HG03108 (cell line): ENCODE measurements around the gene CRB1.
"Not testable (repeated sequence)": the region's sequence is repeated elsewhere in the genome, so short reads cannot be mapped to it uniquely, and the experiment has no call there.

ENCODE experiments used
- ATAC-seq: cut with Tn5 transposase; IDR thresholded peaks from one replicate; pipeline ENCODE4 v1.9.1; 2021; ENCODE audit warnings: moderate library complexity; ENCODE audit not compliant: unreplicated experiment

CRB1 gene

DNA sequence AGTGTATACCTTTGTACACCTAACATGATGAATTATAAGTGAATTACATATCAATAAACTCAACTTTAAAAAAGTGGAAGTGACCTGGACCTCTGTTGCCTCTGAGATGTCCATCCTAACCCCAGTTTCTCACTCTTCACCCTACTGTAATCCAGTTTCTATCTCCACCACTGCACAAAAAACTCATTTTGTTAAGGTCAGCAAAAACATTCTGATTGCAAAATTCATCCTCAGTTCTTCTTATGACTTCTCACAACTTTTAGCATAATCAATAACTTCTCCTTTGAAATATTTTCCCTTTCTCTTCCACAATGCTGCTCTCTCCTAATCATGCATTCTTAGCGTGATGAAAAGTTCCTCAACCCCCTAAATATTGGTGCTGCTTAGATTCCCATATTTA is 129.8 kb downstream of the CRB1 start:
- ATAC-seq = no peak

DNA sequence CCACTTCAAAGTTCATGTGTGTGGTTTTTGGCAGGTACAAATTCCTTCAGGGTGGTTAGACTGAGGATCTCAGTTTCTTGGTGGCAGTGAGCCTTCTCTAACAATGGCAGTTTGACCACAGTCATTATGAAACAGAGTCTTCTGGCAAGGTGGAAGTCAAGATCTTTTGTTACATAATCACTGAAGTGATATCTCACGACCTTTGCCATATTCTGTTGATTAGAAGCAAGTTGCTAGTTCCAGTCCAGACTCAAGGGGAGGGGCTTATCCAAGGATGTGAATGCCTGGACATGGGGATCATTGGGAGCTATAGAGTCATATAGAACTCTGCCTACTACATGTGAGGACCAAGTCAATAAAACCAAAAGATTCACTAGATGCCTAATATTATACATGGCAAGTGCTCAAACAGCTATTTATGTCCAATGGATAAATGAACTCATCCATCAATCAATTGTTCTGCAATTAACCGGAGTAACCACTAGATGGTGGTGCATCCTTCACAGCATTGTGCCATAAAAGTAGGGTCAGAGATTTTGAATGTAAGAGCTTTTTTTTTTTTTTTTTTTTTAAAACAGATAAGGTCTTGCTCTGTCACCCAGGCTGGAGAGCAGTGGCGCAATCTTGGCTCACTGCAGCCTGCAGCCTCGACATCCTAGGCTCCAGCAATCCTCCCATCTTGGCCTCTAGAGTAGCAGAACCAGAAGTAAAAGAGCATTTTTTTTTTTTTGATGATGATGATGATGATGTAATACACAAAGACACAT is 131.9 kb downstream of the CRB1 start:
- peak; percentile 85 for ATAC-seq

DNA sequence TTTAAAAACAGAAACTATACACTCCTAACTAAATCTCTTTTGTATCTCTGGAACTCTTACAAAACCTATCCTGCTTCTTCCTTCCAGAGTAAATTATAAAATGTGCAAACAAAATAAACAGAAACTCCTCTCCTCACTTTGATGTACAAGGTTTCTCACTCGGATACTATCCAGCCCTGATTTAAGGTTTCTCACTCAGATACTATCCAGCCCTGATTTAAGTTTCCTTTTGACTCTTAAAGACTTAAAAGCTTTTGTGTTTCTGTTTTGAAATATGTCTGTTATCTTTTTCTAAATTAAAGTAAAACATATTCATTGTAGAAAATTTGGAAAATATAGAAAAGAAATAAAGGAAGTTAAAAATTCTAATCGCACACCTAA is 132.5 kb downstream of the CRB1 start:
- ATAC-seq = no peak

DNA sequence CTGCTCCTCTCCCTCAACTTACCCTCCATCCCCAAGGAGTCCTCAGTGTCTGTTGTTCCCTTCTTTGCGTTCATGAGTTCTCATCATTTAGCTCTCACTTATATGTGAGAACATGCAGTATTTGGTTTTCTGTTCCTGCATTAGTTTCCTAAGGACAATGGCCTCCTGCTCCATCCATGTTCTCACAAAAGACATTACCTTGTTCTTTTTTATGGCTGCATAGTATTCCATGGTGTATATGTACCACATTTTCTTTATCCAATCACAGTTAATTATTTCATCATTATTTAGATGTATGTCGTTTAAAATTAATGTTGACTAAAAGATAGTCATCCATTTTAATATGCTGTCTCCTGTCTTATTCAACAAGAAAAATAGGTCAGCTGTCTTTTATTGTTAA is 134.1 kb downstream of the CRB1 start:
- no peak for ATAC-seq

DNA sequence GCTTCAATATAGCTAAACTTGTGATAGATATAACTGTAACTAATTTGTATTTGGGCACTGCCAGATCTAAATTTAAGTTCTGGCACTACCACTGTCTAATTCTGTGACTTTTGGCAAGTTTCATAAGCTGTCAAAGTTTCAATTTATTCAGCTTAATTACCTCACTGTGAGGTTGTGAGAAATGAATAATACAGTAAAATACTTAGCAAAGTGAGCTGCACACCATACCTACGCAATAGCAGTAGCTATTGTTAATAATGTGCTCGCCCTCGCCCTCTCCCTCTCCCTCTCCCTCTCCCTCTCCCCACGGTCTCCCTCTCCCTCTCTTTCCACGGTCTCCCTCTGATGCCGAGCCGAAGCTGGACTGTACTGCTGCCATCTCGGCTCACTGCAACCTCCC is 136.7 kb downstream of the CRB1 start:
- not testable (repeated sequence) for ATAC-seq

DNA sequence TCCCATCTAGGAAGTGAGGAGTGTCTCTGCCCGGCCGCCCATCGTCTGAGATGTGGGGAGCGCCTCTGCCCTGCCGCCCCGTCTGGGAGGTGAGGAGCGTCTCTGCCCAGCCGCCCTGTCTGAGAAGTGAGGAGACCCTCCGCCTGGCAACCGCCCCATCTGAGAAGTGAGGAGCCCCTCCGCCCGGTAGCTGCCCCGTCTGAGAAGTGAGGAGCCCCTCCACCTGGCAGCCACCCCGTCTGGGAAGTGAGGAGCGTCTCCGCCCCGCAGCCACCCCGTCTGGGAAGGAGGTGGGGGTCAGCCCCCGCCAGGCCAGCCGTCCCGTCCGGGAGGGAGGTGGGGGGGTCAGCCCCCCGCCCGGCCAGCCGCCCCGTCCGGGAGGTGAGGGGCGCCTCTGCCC is 137.6 kb downstream of the CRB1 start:
- not testable (repeated sequence) for ATAC-seq

DNA sequence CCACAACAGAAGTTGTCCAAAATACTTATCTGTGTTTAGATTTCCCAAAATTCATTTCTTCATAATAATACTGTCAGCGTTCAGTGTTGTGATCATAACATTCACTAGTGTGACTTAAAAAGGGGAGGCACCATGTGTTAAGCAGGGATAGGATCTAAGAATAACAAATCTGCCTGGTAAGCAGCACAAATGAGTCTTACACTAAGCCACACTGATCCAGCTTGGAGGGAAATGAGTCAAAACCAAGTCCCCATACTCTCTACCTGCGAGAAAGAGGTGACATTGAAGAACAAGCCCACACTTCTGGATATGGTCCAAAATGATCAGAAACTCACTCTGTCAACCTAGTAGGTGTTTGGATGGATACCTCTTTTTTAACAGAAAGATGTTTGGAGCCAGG is 145.5 kb downstream of the CRB1 start:
- ATAC-seq = no peak

DNA sequence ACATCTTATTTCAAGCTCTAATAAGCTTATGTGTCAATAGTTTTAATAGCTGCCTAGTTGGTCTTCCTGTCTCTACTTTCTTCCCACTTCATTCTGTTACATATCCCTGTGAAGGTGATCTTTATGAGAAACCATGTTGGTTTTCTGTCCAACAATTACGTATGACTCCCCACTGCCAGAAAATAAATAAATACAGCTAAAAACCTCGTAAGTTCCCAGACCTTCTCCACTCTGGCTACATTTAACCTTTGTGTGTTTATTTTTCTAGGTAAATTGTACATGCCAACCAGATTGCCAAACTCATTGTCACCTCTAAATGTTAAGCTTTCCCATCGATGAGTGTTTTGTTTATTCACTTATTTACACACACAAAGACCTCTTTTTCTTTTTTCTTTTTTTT is 147.2 kb downstream of the CRB1 start:
- ATAC-seq = no peak

DNA sequence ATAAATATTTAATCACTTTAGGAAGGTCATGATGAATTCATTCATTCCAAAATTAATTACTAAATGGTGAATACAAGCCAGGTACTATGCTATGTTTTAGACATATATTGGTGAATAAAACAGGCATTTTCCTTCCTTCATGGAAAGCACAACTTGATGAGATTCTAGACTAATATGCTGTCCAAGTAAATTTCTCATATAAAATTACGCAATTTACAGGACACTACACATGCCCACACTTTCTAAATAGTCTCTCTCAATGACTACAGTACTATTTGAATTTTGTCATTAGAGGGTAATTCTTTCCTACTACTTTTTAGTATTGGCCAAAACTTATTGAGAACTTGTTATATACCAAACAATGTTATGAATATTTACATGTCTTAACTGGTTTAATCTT is 150.6 kb downstream of the CRB1 start:
- no peak for ATAC-seq

DNA sequence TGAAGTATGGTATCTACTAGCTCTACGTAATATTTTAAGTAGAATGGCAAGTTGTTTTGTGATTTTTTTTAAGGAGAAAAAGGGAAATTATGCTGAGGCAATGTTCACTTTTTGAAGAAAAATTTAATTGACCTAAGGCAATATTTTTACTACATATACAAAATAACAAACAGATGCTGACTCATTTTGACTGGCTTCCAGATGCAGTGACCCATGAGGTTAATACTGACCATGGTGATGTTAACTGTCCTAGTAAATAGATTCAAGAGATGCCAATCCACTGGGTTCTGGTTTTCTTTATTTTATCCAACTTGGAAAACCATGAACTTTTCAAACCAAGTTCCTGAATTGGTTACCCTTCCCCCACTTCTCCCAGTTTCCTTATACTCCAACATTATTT is 154.9 kb downstream of the CRB1 start:
- no peak for ATAC-seq

DNA sequence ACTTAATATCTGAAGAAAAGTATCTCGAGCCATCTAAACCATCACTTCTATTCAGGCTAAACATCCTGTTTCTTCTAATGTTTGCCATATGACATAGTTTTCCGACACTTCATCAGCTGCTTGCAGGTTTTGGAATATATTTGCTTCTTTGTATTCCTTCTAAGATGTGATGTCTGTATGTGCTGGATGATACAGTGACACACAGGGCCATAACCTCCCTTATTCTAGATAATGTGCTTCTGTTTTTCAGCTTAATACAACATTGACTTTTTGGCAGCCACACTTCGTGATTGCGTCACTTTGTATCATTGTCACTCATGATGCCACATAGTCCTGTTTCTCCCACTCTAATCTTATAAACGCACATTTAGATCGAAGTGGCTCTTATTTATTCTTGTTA is 156.3 kb downstream of the CRB1 start:
- no peak for ATAC-seq

DNA sequence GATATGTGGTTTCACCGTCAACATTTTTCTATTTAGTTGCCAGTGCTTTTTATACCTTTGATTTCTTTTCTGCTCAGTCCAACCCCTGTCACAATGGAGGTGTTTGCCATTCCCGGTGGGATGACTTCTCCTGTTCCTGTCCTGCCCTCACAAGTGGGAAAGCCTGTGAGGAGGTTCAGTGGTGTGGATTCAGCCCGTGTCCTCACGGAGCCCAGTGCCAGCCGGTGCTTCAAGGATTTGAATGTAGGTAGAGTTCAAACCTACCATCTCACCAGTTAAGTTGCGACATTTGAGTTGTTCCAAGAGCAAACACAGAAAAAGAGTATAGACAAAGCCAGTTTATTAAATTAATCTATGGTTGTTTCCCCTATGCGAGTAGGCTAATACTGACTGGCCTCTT is 161.3 kb downstream of the CRB1 start:
- ATAC-seq = no peak

DNA sequence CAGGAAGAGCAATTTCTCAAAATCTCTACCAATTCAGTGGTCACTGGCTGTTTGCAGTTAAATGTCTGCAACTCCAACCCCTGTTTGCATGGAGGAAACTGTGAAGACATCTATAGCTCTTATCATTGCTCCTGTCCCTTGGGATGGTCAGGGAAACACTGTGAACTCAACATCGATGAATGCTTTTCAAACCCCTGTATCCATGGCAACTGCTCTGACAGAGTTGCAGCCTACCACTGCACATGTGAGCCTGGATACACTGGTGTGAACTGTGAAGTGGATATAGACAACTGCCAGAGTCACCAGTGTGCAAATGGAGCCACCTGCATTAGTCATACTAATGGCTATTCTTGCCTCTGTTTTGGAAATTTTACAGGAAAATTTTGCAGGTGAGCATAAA is 167.2 kb downstream of the CRB1 start:
- no peak for ATAC-seq

DNA sequence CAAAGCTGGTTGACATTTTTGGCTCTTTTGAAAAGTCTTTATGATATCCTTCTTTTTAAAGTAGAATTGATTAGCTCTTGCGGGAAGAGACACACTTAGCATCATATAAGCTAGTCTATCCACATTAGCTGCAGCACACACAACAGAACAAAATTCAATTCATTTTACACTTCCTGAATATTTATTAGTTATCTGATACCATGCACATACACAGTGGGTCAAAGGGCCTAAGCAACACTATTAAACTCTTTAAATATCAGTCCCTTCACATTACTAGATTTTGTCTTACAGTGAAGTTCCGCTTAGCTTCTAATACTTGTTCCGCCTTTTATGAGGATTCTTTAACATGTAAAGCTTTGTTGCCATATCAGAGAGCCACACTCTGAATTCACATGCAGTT is 169.5 kb downstream of the CRB1 start:
- no peak for ATAC-seq

DNA sequence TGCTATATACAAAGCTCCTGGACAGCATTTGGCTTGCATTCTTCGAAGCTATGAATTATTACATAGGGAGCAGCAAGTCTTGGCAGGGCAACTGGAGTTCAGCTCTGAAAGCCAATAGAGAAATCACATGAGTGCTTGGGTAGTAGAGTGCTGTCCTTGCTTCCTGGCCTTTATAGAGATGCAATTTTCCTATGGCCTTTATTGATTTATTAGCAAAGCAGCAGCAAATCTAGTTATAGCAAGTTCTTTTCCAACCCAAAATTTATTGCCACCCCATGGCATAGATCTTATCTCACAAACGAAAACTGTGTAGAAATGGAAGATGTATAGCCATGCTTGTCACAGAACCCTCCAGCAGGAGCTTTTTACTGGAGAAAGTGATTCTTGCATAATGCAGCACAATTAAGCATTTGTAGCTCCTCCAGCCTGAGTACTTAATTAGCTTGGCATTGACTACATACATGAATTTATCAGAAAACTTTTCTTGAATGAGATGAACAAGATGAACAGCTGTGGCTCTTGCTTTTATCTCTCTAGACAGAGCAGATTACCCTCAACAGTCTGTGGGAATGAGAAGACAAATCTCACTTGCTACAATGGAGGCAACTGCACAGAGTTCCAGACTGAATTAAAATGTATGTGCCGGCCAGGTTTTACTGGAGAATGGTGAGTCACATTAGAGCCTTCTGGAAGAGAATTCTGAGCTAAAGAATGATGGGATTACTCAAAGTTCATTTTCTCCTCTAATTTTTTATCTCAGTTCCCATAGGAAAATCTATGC is 170.1 kb downstream of the CRB1 start:
- no peak for ATAC-seq

DNA sequence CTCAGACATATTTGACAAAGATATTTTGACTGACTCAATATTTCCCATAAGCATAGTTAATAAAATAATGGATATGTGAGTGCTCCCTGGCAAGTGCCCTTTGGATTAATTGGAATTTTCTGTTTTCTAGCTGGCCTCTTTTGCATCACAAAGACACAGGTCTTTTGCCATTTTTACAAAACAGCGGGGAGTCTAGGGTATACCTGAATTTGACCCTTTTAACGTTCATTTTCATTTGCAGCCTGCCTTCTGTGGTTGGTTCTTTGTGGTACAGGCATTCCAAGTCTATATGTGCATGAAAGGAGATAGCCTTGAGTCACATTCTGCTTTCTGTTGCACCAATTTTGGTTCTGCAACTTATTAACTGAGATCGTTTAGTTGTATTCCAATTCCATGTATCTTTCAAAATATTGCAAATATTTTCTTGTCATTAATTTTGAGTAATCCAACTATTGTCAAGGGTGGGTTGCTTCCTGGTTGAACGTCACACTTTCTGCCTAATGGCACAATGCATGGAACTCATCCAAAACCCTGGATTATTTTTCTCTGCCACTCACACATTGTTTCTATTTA is 171.7 kb downstream of the CRB1 start:
- no peak for ATAC-seq

DNA sequence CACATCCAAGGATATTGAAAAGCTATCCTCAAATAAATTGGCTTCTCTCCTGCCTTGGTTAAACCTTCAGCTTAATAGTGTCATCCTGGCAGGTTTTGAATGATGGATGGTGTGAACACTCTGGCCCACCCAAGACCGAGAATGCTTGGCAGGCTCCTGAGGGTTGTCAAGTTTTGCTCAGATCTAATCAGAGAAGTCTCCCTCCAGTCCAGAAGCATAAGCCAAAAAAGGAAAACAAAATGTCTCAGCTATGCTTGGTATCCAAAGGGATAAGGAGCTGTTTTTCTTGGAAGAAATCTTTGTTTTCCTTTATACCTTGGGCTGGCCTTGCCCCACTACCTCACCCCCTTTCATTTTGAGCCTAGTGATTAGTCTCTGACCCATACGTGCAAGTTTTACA is 172.7 kb downstream of the CRB1 start:
- ATAC-seq = no peak

DNA sequence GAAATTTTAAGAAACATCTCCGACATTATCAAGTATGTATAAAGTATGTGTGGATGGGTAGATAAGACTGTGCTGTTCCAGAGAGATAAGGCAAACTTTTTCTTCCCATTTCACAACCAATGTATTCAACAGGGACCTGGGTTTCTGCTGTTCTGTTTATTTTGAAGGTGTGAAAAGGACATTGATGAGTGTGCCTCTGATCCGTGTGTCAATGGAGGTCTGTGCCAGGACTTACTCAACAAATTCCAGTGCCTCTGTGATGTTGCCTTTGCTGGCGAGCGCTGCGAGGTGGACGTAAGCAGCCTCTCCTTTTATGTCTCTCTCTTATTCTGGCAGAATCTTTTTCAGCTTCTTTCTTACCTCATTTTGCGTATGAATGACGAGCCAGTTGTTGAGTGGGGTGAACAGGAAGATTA is 174.0 kb downstream of the CRB1 start:
- ATAC-seq = no peak

DNA sequence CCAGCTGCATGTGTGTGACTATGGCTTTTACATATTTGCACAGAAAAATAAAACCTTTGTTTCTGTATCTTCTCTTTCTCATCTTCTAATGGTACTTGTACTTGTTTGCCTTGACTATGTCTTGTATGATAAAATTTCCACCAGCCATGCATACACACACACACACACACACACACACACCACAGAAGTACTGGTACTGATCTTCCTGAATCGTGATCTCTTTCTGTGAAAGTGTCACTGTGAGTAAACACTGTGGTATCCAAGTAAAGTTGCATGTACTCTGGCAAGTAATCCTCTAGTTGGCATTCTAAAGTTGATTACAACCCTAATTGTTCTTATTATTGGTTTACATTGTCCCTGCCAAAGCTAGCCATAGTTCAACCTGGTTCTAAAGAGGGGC is 176.7 kb downstream of the CRB1 start:
- no peak for ATAC-seq

DNA sequence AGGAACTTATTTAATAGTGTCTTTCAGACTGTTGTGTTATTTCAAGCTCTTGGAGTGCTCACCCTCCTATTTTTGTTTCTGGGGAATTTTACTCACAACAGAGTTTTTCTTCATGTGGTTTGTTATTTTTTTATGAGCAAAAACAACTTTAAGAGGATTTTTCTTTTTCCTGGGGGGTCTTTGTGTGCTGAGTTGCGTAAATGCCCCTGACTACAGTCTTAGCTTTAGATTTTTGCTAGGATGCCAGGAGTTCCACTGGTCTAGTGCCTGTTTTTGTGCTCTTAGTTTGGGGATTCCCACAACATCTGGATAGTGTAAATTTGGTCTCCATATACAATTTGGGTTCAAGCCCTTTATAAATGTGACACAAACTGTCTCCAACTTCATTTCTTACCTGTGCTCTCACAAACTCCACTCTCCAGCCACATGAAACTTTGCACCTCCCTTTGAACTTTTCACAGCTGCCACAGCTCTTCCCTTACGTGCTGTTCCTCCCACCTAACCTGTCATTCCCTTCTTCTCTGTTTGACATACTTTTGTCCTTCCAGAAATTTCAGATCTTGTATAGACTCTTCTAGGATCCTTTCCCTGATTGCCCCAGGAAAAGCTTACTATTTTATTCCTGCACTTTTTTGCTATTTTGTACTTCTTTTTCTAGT is 180.2 kb downstream of the CRB1 start:
- ATAC-seq = no peak

DNA sequence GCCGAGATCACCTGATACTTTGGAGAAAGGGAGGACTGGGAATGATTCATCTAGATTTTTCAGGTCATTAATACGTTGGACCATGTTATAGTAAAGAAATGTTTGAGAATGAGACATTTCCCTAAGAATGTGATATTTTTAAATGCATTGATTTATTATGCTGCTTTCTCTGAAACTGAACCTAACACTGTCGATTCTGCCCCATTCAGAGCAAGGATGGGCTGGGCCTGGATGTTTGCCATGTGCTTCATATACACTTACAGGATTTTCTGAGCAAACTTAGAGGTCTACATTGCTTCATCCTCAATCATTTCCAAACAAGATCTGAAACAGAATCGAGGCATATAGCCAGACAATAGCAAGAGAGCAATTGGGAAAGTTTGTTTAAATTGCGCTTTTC is 183.3 kb downstream of the CRB1 start:
- no peak for ATAC-seq
